Retinal pigment epithelial cell (primary cell): Measurements from ENCODE around the gene GNB1L.

Source experiments
- DNase-seq: peaks from one replicate; pipeline ENCODE4 v3.0.0-alpha.2; 2010; ENCODE audit warnings: low read depth
- H3K4me3 ChIP-seq: 2 replicates; pipeline ENCODE4 v1.5.1; 2011; ENCODE audit warnings: mild to moderate bottlenecking, low read length, control low read depth, moderate library complexity
- CTCF ChIP-seq: conservative IDR thresholded peaks from 2 replicates; pipeline ENCODE4 v1.5.1; 2011; ENCODE audit warnings: low read depth, low read length, control low read depth, inconsistent platforms

GNB1L gene

DNA sequence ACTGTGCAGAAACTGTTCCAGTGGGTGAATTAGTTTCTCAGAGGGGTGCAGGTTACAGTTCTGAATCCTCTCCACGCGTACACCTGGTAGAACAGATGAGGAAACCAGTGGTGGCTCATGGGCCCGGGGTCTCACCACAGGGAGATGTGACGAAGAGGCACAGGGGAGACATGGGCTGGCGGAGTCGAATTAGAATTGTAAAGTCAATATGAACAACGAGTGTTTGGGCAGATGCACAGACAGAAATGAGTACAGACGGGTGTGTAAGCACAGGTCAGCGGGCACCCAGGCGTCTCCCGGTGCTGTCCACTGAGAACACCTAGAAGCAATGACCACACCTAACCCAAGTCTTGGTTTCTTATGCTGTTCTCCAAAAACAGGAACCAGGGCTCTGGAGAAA is 41.8 kb downstream of the GNB1L start:
- no peak for DNase-seq
- TF ChIP-seq CTCF = no peak
- H3K4me3 ChIP-seq = no peak overlapping the region

DNA sequence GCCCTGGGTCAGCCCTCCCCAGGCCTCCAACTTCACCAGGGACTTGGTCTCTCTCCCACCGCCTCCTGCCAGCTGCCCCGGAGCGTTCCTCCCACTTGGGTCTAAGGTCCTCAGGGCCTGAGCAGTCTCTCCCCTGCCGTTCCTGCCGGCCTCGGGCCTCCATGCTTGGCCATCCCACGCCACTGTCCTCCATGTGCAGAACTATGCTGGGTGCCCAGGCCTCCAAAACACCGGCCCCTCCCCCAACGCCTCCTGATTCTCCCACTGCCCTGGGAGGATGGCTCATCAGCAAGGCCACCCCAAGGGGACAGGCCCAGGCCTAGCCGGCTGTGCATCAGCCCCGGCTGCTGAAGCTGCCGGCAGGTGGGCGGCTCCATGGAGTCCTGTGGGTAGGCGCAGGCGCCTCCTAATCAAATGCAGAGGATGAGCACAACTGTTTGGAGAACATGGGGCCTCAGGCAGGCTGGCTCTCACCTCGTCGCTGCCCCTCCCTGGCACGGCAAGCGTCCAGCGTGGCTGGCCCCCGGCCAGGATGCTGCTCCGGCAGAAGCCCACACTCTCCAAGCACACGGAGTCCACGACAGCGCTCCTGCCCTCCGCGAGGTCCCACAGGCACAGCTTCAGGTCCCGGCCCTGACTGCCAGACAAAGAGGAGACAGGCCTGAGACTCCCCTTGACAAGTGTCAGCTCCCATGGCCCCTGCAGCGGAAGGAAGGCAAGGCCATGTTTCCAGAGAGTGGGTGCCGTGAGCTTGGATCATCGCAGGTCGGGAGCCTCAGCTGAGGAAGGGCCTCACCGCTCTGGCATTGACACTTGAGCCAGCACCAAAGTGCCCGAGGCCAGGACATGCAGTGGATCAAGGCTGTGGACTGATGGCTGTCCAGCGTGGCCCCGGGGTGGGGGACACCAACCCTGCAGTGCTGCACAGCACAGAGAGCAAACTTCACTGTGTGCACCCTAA is 42.6 kb downstream of the GNB1L start:
- no peak overlapping the region for H3K4me3 ChIP-seq
- no peak for TF ChIP-seq CTCF
- no peak for DNase-seq

DNA sequence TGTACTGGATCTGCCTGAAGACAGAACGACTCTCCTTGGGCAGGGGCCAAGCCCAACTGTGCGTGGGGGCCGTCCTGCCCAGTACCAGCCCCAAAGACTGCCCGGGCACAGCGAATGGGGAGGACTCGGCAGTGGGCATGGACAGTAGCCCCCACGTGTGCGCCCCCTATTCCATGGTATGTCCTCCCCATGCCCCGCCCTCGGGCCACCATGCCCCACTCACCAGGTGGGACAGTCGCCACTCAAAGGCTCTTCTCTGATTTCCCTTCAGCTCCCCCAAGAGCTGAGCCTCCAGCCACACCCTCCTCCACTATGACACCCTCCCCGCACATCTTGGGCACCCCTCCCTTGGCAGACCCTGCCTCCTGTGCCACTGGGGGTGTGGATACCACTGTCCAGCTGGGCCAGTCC is 43.5 kb downstream of the GNB1L start:
- TF ChIP-seq CTCF = no peak
- DNase-seq = no peak
- H3K4me3 ChIP-seq = no peak overlapping the region

- no peak for DNase-seq
- no peak for TF ChIP-seq CTCF
Observed at GRCh38 chr22:19810381-19811201, 44.1 kb downstream of the GNB1L start.

DNA sequence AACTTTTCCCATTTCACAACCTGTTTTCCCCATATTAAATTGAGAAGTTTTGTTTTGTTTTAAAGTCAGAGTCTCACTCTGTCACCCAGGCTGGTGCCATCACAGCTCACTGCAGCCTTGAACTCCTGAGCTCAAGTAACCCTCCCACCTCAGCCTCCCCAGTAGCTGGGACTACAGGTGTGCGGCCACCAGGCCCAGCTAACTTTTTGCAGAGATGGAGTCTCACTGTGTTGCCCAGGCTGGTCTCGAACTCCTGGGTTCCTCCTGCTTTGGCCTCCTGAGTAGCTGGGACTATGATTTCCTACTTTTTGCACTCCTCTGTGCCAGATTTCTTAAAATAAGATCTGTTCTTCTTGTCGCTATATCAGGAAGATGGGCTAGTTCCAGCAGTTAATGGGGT is 44.9 kb downstream of the GNB1L start:
- H3K4me3 ChIP-seq = no peak overlapping the region
- DNase-seq = no peak
- TF ChIP-seq CTCF = no peak

More at GRCh38 chr22:19810381-19811201, 44.1 kb downstream of the GNB1L start:
- H3K4me3 ChIP-seq = no peak overlapping the region

DNA sequence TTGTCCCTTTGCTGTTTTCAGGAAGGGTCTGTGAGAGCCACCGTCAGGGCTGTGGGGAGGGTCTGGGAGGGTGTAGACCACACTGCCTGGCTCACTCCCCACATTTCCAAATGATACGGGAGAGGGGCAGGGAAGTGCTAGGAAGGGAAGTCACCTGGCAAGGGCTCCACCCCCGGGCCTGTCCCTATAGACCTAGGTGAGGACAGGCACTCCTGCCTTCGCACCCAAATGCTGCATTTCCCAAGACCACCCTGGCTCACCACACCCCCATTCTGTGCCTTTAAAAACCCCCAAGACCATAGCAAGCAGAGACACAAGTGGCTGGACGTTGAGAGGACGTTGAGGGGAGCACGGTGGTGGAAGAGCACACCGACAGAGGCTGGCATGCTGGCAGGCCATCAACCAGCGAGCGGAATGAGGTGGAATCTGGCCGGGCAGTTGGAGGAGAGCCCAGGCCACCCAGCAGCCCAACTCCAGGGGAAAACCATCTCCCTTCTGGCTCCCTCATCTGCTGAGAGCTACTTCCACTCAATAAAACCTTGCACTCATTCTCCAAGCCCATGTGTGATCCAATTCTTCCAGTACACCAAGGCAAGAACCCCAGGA is 45.7 kb downstream of the GNB1L start:
- TF ChIP-seq CTCF = no peak
- no peak for DNase-seq
- H3K4me3 ChIP-seq = no peak overlapping the region
